Stimulated activated CD8-positive, alpha-beta memory T cell treated with anti-CD3 and anti-CD28 coated beads, Interleukin-4, amount 100 ng/mL, for 4 hours (primary cell): ENCODE data around the gene VPS13D.
A peak's percentile ranks its signal among the peaks of the same experiment; 100 is the strongest.

Source experiments
- DNase-seq, 2 donors: peaks; one replicate each; pipeline ENCODE4 v3.0.0-alpha.2; 2020; ENCODE audit warnings: low read depth in 2 of 2, low spot score in 1 of 2

Gene VPS13D

GRCh38 chr1:12229835-12230548, at the start of gene VPS13D:
VPS13D (plus strand) TSS chr1:12230030; CDS start chr1:12234267, 4,237 bp downstream.
- peak; percentile 59 to 63 for DNase-seq

DNA sequence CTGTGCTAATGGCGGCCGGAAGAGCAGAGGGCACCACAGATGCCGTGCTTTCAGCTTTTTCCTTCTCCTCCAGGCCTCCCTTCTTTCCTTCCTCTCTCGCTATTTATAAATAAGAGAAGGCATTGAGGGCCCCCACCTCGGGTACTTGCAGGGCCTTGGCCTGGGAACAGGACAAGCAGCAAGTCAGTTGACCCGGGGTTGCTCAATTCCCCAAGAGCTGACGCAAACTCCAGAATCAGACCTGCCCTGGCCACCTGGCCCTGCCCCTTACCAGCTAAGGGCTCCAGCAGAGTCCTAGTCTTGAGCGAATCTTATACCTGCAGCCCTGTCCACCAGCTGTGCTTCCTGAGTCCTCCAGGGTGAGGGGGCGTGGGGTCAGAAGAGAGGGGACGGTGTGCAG, 49.5 kb upstream of the VPS13D start:
- DNase-seq = no peak

DNA sequence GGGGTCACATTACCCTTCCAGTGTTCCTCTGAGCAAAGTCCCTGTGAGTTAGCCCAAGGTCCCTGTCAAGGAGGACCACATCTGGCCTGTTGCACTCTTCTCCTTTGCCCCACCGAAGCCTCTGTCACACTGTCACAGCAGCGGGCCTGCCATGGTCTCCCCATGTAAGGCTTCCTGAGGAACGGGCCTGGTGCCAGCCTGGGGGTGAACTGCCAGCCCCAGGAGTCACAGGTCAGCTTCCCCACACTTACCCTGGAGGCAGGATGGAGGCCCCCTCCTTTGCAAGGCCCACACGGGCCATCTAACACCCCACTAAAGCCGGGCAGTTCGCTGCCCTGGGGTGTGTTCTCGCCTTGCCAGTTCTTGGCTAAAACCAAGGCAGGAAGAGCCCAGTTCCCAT, 48.9 kb upstream of the VPS13D start:
- no peak for DNase-seq

DNA sequence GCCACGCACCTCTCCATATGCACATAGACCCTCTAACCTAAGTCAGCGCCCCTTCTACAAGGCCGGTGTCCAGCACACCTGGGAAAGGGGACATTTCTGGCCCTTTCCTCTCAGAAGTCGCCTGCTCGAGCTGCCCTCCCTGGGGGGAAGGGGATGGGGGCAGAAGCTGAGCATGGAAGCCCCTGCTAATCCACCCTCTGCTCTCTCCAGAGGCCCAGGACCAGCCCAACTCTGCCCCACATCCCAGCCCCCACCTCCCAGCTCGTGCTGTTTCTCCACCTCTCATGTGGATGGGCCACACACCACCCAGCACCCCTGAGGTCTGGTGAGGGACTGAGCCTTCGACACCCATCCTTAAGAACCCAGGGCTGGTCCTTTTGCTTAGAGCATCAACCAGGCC, 48.3 kb upstream of the VPS13D start:
- DNase-seq = no peak

DNA sequence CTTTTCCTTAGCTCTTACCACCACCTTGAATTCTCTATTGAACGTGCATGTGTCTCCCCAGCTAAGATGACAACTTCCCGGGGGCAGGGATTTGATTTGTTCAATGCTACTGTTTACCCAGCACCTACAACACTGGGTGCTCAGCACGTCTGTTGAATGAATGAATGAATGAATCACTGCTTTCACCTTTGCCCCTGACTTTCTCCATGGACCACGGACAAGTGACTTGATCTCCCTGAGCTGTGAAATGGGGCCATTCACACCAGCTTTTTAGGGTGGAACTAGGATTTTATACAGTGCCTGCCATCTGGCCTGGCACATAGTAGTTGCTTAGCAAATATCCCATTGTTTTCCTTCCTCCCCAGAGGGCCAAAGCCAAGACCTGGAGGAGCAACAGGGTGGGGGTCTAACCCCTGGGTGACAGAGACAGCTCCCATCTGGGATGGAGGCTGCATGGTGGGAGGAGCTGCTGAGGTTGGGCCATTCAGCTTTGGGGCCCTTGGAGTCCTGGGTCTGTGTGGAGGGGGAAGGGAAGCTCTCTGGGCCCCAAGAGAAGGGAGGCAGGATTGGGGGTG, 47.3 kb upstream of the VPS13D start:
- no peak for DNase-seq

GRCh38 chr1:12183095-12183794, 46.6 kb upstream of the VPS13D start:
- DNase-seq = no peak

DNA sequence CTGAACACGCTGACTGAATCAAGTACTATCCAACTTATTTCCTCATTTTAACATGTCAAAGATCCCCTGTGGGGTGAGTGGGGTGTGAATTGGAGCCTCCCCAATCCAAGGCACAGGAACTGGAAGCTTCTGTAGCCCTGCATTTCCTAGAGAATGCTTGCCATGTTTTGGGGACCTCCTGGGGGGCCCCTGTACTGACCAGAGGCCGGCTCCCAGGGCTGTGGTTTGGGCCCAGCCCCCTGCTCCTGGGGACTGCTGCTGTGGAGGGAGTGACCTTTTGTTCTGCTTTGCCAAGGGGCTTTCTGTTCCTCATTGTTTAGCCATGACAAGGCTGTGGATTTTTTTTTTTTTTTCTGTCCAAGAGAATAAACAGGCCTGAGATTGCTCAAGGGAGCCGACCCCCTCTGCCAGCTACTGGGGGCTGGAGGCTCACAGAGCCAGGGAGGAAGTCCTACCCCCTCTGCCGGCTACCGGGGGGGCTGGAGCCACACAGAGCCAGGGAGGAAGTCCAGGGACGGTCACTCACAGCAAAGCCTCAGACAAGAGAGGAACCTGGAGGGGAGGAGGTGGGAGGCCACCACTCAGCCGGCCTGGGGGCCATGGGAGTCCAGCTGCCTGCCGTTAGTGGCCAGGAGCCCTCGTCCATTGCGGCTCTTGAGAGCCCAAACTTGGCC, 45.7 kb upstream of the VPS13D start:
- no peak for DNase-seq

DNA sequence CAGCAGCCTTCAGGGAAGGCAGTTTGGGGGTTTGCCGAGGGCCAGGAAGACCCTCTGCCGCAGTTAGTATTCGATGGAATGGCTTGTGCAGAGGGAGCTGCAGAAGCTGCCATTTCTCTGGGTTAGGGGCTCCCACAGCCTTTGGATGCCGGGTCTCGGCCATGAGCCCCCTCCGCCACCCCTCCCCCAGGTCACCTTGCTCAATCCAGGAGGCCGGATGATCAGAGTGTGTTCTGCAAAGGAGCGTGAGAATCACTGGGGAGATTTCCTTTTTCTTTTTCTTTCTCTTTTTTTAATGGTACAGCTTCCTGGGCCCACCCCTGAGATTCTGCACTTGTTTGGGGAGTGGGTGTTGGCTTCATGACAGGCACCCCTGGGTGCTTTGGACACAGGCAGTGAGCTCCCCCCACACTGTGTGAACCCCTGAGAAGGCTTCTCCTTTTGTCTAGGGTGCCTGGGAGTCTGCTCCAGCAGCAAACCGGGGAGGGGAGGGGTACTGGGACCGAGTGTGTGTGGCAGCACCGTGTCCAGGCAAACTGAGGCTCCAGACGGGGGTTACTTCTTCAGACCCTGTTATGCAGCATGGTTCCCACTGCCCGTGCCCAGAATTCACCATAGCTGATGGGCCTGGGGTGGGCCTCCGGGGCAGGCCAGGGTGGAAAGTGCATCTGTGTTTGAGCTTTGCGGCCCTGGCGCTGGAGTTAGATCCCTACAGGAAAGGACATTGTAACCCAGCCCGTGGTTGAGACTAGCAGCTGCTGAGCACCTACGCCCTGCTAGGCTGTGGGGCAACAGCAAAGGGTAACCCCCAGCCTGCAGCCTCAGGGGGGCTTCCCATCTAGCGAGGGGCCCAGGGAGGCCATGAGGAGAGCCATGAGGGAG, 44.6 kb upstream of the VPS13D start:
- DNase-seq = no peak

- DNase-seq = no peak
These were observed 43.7 kb upstream of the VPS13D start for GRCh38 chr1:12185918-12186678.

GRCh38 chr1:12186679-12186985, 43.2 kb upstream of the VPS13D start:
- no peak for DNase-seq

DNA sequence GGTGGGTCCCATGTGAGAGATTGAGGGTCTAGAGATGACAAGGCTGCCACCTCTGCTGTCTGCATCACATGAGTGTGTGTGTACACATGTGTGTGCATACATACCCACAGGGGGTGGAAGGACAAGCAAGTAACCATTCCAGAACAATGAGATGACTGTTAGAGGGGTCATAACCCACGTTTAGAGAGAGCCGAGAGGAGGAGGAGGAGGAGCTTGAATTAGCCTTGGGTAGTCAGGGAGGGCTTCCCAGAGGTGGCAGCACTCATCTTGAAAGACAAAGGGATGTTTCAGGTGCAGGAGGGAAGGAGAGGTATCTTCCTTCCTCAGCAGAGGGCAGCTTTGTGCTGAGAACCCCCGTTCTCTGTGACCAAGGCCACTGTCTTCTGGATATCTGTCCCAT, 41.7 kb upstream of the VPS13D start:
- no peak for DNase-seq

DNA sequence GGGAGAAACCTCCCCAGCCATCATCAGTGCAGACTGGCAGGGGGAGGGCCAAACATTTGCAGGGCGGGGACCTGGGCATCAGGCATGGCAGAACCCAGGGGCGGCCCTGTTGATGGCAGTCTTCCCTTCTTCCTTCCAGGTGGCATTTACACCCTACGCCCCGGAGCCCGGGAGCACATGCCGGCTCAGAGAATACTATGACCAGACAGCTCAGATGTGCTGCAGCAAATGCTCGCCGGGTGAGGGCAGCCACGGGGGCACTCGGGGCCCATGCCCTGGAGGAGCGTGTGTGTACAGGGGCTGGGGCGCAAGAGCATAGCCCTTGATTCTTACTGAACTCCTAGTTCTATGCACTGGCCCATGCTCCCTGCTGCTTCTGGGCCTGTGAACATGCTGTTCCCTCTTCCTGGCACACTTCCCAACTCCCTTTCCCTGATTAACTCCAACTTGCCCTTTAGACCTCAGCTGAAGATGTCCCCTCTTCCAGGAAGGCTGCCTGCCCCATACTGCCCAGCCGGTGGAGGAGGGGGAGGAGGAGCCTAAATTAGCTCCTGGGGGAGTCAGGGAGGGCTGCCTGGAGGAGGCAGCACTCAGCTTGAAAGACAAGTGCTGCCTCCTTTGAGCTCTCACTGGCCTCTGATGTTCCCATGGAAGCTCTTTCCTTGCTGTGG, 41.0 kb upstream of the VPS13D start:
- DNase-seq = no peak

- no peak for DNase-seq
These were observed 40.5 kb upstream of the VPS13D start for GRCh38 chr1:12189328-12189682.

GRCh38 chr1:12191242-12192032, 38.4 kb upstream of the VPS13D start:
- no peak for DNase-seq

GRCh38 chr1:12194666-12195216, 35.1 kb upstream of the VPS13D start:
- DNase-seq = no peak

DNA sequence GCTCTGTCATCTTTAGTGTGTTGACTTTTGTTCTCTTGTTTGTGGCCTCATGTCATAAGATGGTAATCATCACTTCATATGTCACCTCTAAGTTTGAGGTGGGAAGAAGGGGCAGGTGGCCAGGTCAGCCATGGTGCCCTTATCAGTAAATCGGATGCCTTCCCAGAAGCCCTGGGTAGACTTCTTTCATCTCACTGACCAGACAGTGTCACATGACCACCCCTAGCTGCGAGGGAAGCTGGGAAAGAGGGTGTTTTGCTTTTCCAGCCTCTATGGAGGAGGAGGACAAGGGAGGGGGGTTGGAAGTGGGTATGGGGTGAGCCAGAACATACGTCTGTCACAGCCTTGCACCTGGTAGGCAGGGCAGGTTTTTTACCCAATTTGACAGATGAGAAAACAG, 34.4 kb upstream of the VPS13D start:
- no peak for DNase-seq

GRCh38 chr1:12196641-12197482, 33.0 kb upstream of the VPS13D start:
- no peak for DNase-seq

- no peak for DNase-seq
These were observed 32.3 kb upstream of the VPS13D start for GRCh38 chr1:12197483-12197880.
